SH-SY5Y (cell line): ENCODE measurements around the gene FOXE1.

Experiments used
- GATA2 ChIP-seq: IDR thresholded peaks from 2 replicates; pipeline ENCODE4 v1.6.1; 2011; ENCODE audit warnings: mild to moderate bottlenecking, low read depth, low read length
- GATA3 ChIP-seq: IDR thresholded peaks from 2 replicates; pipeline ENCODE4 v1.6.1; 2011; ENCODE audit warnings: low read depth, mild to moderate bottlenecking, low read length, moderate library complexity

DNA sequence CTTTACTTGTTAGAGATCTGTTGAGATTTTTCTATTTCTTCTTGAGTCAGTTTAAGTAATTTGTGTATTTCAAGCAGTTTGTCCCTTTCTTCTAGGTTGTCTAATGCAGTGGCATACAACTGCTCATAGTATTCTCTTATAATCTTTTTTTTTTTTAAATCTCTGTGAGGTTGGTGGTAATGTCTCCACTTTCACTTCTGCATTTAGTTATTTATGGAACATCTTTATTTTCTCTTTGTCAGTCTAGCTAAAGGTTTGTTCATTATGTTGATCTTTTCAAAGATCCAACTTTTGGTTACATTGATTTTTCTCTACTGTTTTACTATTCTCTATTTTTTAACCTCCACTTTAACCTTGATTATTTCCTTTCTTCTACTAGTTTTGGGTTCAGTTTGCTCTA is 13.8 kb downstream of the FOXE1 start:
- TF ChIP-seq GATA2 (no peak), GATA3 (no peak)
